Measurements from ENCODE around the gene DMD.
"Not testable (repeated sequence)": the region's sequence is repeated elsewhere in the genome, so short reads cannot be mapped to it uniquely, and the experiment has no call there.

DMD gene

DNA sequence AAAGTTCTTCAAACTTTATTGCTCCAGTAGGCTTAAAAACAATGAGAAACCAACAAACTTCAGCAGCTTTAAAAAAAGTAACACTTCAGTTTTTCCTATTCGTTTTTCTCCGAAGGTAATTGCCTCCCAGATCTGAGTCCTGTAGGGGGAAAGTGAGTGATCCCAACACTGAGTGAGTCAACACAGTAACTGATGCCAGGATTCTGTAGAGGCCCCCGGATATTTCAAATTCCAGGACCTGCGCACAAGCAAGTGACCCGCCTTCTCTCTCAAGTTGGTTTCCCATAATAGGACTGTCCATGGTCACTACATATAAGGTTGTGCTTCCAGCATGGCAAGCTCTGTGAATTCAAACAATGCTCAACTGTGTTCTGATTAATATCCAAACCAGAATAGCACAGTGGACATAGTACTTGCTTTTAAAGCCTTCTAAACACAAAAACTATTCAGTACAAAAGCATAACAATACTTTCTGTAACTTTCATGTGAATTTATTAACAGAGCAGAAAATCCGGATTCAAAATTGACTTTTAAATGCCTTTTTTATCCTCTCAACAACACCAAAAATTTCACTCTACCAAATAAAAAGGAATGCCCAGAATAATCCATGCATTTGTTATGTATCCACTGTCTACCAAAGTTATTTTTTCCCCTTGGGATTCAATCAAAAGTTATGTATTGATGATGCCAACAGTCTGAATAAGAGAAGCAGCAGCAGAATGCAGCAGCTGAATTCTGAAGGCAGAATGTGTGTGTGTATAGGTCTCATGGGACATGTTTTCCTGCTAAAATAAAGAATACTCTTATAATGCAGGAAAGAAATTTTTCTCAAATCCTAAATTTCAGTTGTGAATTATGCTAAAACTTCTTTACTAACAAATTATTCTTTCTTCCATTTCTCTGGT, at the start of gene DMD:
DMD (minus strand) TSS at position 194 of the 905 bp plus-strand sequence. CDS start 237 bp downstream, outside the sequence.
- DNase-seq, result no peak

DNA sequence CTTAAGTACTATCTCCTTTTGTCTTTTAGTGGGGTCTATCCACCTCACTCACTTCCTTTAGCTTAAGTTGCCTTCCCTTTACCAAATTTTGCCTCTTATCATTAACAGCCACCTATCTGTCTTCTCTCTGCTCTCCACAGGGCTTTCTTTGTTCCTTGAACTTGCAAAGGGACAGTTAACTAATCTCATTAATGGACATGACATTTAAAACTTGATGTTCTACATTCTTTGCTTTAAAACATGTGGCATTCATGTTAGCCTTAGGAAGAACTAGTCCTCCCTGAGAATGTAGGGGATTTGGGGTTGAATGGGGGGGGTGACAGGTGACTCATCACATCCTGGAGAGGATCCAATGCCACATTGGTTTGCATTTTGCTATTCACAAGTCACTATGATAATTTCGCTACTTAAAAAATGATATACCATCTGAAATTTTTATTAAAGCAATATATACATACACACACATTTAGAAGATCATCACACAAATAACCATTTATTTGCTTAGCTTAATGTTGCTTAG, 41.0 kb upstream of the DMD start:
- DNase-seq, result no peak

DNA sequence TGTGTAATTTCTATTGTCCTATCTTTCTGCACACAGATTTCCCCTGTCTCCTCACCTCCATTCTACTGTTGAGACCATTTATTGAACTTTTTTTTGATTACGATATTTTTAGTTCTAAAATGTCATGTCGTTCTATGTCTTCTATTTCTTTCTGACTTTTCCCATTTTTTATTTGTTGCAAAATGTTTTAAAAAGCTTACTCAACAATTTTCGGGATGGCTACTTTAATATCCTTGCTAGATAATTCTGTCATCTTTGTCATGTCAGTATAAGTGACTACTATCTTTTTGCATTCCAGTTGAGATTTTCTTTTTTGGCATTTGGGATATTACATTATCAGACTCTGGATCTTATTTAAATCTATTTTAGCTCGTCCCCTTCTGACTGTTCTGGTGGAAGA, 7.5 kb upstream of the DMD start:
- DNase-seq, result no peak

DNA sequence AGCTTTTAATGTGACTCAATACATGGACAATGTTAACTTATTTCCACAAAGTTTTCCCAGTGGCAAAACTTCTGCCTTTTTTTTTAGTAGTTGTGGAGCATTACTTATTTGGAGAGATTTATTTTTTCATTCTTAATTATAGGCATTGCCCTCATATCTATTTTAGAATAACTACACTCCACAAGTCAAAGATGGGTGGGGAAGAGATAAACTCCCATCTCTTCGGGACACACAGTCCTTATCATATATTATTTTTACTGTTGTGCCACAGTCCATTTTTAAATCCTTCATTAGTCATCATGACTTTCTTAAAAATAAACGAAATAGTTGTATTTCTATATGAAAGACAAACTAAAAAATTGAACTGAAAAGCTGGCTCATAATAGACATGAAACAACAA, 1.2 kb downstream of the DMD start:
- no peak for DNase-seq

DNA sequence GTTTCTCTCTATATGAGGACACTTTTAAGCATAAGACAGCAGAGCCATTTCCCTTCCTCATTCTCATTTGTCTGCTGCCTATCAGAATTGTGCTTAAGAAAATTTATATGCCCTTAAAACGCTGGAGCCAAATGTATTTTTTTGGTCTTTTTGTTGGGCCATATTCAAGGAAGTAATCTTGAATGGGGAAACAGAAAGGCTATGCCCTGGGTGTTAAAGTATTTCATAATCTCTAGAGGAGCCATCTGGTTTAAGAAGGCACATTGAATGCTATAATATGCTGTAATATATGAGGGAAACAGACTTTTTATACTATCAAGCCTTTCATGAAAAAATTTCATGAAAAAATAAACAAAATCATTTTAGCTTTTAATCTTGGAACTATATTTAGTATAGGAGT, 4.3 kb downstream of the DMD start:
- DNase-seq, result no peak

DNA sequence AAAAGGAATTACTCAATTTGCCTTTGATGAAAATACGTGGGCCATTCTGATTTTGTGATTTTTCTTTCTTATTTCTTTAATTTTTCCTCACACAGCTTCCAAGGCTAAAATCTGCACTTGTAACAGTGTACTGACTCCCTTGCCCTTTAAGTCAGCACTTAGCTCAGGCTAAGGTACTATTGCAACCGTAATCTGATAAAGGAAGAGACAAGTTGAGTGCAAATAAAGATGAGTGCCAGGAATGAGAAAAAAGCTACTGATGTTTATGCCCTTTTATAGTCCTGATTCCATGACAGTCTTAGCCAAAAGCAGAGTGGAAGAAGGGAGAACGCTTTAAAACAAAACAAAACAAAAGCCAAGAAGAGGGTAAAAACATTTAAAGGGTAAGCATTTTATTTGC, 6.0 kb downstream of the DMD start:
- DNase-seq, result no peak

DNA sequence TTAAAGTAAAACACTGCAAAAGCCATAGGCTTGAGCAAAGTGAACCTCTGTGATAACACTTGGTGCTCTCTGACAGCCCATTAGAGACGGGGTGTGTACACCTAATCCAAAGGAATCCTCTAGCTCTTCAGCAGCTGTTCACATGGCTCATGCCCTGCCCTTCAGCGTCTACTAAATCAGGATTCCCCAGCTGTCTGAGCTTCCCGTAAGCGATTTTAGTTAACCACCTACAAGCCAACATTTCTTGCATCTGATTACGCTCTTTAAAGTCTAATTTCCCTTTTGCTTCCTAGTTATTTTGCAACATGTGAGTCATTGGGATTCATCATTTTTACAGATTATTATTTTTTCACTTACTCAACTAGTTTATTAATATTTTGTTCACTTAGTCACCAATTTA, 6.5 kb downstream of the DMD start:
- DNase-seq, result no peak

DNA sequence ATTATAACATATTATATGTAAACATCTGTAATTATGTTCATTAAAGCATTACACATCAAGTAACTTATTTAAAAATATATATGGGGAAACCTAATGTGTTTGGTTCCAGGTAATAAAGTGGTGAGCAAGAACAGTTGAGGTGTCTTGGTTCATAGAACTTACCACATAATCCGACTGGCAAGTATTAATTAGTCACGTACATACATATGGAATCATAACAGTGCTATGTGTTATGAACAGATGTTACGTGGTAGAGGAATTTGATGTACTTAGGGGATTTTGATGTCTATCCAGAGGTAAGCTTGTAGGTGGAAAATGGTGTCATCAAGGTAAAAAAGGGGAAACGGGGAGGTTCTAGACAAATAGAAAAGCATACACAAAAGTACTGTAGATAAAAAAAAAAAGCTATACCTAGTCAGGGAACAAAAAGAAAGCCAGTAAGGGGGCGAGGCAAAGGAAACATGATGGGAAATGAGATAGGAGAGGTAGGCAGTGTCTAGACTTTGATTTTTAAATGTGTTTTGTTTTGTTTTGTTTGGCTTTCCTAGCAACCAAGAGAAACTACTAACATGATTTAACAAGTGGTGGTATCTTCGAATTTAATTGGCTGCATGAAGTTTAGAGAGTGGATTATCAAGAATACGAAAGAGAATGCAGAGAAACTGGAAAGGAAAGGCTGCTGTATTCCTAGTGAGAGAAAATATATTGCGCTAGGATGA, 12.6 kb downstream of the DMD start:
- no peak for DNase-seq

DNA sequence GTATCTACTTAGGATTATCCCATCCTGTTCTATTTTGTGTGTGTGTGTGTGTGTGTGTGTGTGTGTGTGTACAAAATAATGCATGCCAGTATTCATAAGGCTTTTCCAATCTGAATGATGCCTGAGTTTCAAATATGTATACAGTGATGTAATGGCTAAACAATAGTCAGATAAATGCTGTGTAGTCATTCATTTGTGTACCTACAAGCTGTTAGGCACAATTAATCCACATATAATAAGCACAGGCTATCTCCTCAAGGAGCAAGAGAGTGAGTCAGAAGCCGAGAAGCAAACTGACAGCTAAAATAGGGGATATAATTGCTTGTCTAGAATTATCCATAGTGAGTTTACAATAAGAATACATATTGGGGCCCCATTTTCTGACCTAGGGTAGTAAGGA, 15.7 kb downstream of the DMD start:
- DNase-seq, result no peak

DNA sequence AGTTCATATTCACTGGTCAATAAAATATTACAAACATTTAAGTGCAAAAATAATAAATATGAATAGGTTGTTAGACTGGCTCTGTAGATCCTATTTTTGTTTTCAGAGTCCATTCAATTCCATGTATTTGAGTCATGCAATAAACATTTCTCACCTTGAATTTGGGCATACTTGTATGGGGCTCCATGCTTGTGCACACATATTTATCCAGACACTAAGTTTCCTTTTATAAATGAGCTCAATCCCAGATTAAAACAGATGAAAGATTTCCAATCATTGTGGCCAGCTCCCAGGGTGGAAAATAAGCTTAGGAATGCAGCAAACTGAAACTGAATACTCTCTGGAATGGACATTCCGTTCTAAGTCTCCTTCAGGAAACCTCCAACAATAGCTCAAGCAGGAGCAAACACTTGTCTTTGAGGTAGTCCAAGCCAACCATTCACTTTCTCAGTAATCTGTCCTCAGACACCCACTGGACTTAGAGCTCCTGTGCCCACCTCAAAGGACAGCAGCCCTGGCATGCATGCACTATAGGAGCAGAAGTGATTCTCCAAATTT, 16.4 kb downstream of the DMD start:
- no peak for DNase-seq

DNA sequence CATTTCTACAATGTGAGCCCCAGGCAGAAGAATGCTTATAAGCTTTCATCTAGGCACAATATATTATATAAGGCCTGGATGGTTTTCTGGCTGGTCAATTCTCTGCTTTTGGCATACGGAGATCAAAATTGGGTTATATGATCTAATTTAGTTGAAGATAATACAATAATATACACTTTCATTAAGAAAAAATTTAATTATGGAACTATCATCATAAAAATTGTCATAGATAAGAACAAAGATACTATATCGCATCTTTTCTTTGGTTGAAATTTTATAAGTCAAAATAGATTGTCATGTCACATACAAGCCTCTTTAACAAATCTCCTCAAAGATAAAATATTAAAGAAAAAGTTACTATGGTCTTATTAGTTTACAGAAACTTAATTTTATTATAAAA, 17.1 kb downstream of the DMD start:
- no peak for DNase-seq

DNA sequence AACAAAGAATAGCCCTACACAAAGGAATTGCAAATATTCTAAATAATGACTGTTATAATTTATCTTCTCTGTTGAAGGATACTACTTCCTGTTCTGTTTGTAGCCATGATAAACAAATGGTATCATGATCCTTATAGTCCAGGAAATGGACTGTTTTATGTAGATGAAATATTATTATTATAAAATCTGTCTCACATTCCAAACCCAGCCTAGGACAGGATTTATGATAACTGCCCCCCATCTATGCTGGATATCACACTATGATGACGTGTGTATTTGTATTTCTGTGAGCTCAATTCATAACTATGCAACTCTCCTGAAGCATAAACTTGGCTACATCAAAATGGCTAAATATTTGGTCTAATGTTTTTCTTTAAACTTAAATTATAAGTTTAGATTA, 21.3 kb downstream of the DMD start:
- no peak for DNase-seq

DNA sequence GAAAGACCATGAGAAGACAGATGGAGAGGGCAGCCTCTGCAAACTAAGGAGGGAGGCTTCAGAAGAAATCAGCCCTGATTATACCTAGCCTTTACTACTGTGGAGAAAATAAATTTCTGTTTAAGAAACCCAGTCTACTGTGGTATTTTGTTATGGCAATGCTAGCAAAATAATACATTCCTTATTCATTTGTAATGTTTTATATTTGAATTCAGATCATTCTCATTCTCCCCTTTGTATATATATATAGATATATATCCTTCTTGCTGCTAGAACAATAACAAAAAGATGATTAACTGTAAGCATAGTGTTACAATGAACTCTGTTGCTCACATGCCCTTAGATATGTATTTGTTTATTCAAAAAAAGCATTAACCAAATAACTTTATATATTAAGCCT, 22.5 kb downstream of the DMD start:
- no peak for DNase-seq

DNA sequence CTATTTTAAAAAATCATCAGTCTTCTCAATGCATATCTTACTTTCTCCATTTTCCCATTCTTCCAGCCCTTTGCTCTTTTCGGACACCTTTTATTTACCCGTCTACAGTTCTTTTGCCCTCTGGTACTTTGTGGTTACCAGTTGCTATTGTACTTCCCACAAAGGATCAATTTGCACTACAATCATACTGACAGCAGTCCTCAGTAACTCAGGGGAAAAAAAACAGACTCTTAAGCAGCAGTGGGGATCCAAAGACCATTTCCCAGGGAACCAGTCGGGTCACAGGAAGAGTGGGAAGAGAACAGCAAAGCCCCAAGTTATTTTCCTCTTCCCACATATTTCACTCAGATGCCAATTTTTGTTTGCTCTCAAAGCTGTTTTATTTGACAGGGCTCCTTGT, 23.1 kb downstream of the DMD start:
- DNase-seq, result no peak

DNA sequence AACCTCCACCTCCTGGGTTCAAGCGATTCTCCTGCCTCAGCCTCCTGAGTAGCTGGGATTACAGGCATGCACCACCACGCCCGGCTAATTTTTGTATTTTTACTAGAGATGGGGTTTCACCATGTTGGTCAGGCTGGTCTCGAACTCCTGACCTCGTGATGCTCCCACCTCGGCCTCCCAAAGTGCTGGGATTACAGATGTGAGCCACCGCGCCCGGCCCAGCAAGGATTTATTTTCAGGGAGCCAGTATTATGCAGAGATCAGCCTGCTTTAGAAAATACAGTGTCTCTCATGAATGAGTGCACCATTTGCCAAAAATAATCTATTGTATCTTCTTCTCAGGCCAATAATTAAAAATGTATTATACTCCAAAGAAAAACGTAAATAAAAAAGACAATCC, 26.5 kb downstream of the DMD start:
- DNase-seq, result not testable (repeated sequence)

DNA sequence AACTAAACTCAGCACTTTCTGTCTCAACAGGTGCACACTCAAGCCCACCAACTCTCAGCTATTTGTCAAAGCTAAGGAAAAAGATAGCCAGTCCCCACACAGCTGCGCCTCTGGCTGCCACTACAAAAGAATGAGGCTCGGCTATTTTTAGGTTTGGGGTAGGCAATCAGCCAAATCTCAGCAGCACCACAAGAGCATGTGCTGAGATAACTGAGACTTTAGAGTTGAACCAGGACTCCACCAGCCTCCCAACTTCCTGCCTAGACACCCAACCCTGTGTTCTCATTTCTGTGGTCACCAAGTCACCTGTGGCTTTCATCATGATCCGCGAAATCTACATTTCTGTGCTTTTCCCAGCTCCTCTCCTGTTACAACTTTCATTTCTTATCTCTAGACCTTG, 28.0 kb downstream of the DMD start:
- DNase-seq, result no peak

DNA sequence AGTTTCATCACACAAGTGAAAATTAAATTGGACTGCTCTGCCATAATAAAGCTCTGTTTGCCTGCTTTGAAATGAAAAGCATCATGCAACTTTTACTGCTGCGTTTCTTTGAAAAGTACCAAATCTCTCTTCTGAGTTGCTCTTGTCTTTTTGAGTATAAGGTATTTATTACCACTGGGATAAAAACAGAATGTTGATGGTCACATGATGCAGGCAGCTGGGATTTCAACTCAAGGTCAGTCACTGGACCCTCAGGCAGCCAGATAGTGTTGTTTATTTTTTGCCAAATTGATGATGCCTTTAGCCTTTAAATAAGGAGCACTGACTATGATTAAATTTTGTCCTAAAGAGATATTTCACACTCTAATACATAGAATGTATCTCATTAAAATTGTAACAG, 32.7 kb downstream of the DMD start:
- no peak for DNase-seq

DNA sequence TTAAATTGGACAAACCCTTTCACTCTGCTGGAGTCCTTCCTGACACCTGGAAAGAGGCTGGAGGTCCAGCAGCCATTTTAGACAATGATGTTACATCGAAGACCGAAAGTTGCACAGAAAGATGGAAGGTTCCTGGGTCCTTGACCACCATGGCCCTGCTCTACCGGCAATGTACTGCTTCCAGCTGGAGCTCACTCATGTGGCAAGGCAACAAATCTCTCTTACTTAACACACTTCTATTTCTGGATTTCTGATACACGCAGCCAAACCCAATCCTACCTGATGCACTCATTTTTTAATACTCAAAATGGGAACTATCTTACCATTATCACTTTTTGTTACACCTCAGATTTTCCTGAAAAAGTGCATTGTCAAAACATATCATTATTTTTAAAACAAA, 33.1 kb downstream of the DMD start:
- no peak for DNase-seq

DNA sequence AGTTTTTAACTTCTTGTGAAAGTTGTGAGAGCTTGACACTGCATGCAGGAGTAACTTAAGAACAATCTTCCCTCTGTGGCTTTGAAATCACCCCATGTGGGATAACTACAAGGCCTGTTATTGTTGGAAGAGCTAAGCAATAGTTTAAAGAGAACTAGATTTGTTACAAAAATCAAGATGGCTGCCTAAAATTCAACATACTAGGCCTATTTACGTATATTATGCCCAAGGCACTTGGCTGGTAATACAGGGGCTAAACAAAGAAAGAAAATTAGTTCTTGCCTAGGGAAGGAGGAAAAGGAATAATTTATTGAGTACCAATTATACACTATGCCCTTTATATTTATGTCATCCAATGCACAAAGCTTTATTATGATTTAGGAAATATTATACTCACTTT, 36.1 kb downstream of the DMD start:
- DNase-seq, result no peak

DNA sequence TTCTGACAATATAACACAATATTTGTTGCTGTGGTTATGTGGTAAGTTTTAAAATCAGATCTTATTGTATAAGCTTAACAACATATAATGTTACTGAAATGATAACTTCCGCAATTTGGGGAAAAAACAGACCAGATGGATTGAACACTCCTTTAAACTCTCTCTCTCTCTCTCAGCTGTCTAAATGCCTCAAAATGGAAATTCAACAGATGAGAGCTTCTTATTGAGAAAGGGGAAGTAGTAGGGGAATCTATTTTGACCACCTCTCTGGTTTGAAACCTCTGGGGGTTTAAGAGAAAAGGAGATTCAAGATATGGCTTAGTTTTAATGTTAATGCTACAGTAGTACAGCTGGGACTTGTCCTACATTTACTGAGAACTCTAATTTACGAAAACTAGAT, 40.3 kb downstream of the DMD start:
- no peak for DNase-seq

DNA sequence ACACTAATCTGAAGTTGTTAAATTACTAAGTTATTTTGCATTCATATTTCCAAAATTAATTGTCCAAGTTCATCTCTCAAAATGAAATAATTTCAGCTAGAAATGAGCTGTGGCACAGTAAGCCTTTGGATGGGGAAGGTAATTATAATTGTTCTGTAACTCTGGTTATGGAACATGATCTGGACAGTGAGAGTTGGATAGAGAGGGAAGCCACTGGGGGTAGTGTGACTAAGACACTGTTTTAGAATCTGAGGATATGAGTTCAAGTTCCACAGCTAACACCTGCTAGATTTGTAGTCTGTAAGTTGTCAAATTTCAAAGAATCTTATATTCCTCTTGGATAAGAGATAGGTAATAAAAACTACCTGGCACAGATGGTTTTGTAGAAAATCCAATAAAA, 49.5 kb downstream of the DMD start:
- no peak for DNase-seq

DNA sequence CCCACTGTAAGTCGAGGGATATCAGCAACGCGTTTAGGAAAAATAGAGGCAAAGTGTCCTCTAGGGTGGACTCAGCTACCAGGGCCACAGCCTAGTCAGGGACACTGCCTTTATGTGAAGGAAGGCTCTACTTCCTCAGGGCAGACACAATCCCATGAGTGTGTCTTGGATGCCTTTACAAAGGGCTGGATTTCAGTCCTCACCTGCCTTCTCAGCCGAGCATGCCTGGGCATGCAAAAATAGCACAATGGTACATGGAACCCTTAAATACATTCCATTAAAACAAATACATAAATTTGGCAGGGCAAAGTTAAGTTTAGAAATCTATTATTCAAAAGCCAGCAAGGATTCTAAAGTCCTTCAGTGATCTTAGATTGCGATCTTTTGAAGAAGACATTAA, 51.1 kb downstream of the DMD start:
- no peak for DNase-seq

DNA sequence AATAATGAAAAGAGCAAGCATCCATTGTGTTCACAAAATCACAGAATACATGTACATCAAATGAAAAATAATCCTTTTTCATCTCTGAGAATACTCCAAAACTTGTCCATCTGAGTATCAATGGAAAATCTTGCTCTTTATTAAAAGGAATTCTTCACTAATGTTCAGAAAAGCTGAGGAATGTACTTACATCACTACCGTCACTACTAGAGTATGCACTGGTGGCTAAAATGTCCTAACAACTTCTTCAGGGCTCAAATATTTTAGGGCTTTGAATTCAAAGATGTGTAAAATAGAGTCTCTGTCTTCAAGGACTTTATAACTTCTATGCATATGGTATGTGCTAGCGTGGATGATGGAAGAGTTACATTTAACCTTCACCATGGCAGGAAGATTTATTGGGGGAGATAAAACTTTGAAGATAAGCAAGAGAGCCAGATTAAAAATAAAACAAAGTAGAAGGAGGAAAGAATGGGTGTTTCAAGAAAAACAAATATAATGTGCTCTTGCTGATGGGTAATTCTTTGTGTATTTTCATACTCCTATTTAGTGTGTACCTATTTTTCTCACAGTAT, 55.1 kb downstream of the DMD start:
- no peak for DNase-seq

DNA sequence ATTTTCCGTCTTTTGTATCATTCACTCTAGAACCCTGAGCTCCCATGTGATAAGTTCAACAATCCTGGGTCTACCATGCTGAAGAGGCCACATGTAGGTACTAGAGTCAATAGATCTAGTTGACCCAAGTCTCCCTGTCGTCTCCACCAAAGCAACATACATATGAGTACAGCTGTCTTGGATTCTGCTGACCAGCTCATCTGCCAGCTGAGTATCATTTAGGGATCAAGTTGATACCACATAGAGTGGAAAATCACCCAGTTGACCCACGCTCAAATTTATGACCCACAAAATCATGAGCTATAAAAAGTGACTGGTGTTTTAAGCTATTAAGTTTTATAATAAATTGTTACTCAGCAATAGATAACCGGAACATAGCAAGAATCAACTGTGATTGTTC, 61.8 kb downstream of the DMD start:
- no peak for DNase-seq
